NCI-H1436 (cell line): ENCODE results near the gene DAPK2.
"Not testable (repeated sequence)": the region's sequence is repeated elsewhere in the genome, so short reads cannot be mapped to it uniquely, and the experiment has no call there.

Experiments used
- DNase-seq: peaks from one replicate; lab custom pipeline; 2025; lab: John Stamatoyannopoulos, UW

DAPK2 gene

GRCh38 chr15:63915873-63916771 is 130.2 kb downstream of the DAPK2 start:
- no peak for DNase-seq

GRCh38 chr15:63915209-63915872 is 130.9 kb downstream of the DAPK2 start:
- no peak for DNase-seq

GRCh38 chr15:63913786-63914315 is 132.4 kb downstream of the DAPK2 start:
- DNase-seq = no peak

GRCh38 chr15:63913336-63913735 is 132.9 kb downstream of the DAPK2 start:
- no peak for DNase-seq

GRCh38 chr15:63912061-63912615 is 134.1 kb downstream of the DAPK2 start:
- no peak for DNase-seq

- DNase-seq = no peak
Observed at GRCh38 chr15:63911160-63911559, 135.1 kb downstream of the DAPK2 start.

- no peak for DNase-seq
Observed at GRCh38 chr15:63909819-63910437, 136.4 kb downstream of the DAPK2 start.

GRCh38 chr15:63908991-63909390 is 137.3 kb downstream of the DAPK2 start:
- no peak for DNase-seq

- no peak for DNase-seq
Observed at GRCh38 chr15:63908281-63908680, 138.0 kb downstream of the DAPK2 start.

- no peak for DNase-seq
Observed at GRCh38 chr15:63907521-63907920, 138.8 kb downstream of the DAPK2 start.

- DNase-seq = no peak
Observed at GRCh38 chr15:63906266-63906584, 140.1 kb downstream of the DAPK2 start.

- no peak for DNase-seq
Observed at GRCh38 chr15:63905558-63906265, 140.6 kb downstream of the DAPK2 start.

- DNase-seq = no peak
Observed at GRCh38 chr15:63905131-63905530, 141.2 kb downstream of the DAPK2 start.

GRCh38 chr15:63904042-63904441 is 142.2 kb downstream of the DAPK2 start:
- DNase-seq = no peak

GRCh38 chr15:63902671-63903035 is 143.6 kb downstream of the DAPK2 start:
- no peak for DNase-seq

GRCh38 chr15:63901912-63902670 is 144.2 kb downstream of the DAPK2 start:
- no peak for DNase-seq

GRCh38 chr15:63900306-63900705 is 146.0 kb downstream of the DAPK2 start:
- no peak for DNase-seq

GRCh38 chr15:63899606-63900005 is 146.7 kb downstream of the DAPK2 start:
- not testable (repeated sequence) for DNase-seq

GRCh38 chr15:63899193-63899592 is 147.1 kb downstream of the DAPK2 start:
- no peak for DNase-seq

GRCh38 chr15:63896336-63897115 is 149.8 kb downstream of the DAPK2 start:
- no peak for DNase-seq
